BLaER1 treated with 17β-estradiol and CSF1 and Interleukin-3, amounts not matched to agents 10 nM and 100 nM (cell line): ENCODE measurements around the gene WBP2NL.

ENCODE experiments used
- H3K27ac ChIP-seq, 11 experiments: shearing (Covaris generic); formaldehyde crosslinking; 2 replicates each; pipeline ENCODE4 v1.8.1; 2022
- H3K27me3 ChIP-seq, 11 experiments: shearing (Covaris generic); formaldehyde crosslinking; 2 replicates each; pipeline ENCODE4 v1.8.1; 2022
- H3K36me3 ChIP-seq, 11 experiments: shearing (Covaris generic); formaldehyde crosslinking; 2 replicates each; pipeline ENCODE4 v1.8.1; 2022
- H3K4me1 ChIP-seq, 10 experiments: shearing (Covaris generic); formaldehyde crosslinking; 2 replicates each; pipeline ENCODE4 v1.8.1; 2022
- H3K4me2 ChIP-seq, 11 experiments: shearing (Covaris generic); formaldehyde crosslinking; 2 replicates each; pipeline ENCODE4 v1.8.1; 2022
- H3K4me3 ChIP-seq, 10 experiments: shearing (Covaris generic); formaldehyde crosslinking; 2 replicates each; pipeline ENCODE4 v1.8.1; 2022
- H3K9ac ChIP-seq, 11 experiments: shearing (Covaris generic); formaldehyde crosslinking; 2 replicates each; pipeline ENCODE4 v1.8.1; 2022
- H3K9me3 ChIP-seq, 11 experiments: shearing (Covaris generic); formaldehyde crosslinking; replicated peaks in 1 of 11; 2 replicates each; pipeline ENCODE4 v1.8.1; 2022
- H4K20me1 ChIP-seq, 11 experiments: shearing (Covaris generic); formaldehyde crosslinking; 2 replicates each; pipeline ENCODE4 v1.8.1; 2022
- Cebpa-rat ChIP-seq, 11 experiments: shearing (Covaris generic); IDR thresholded peaks; 2 replicates each; pipeline ENCODE4 v1.8.1; 2022

Gene WBP2NL

DNA sequence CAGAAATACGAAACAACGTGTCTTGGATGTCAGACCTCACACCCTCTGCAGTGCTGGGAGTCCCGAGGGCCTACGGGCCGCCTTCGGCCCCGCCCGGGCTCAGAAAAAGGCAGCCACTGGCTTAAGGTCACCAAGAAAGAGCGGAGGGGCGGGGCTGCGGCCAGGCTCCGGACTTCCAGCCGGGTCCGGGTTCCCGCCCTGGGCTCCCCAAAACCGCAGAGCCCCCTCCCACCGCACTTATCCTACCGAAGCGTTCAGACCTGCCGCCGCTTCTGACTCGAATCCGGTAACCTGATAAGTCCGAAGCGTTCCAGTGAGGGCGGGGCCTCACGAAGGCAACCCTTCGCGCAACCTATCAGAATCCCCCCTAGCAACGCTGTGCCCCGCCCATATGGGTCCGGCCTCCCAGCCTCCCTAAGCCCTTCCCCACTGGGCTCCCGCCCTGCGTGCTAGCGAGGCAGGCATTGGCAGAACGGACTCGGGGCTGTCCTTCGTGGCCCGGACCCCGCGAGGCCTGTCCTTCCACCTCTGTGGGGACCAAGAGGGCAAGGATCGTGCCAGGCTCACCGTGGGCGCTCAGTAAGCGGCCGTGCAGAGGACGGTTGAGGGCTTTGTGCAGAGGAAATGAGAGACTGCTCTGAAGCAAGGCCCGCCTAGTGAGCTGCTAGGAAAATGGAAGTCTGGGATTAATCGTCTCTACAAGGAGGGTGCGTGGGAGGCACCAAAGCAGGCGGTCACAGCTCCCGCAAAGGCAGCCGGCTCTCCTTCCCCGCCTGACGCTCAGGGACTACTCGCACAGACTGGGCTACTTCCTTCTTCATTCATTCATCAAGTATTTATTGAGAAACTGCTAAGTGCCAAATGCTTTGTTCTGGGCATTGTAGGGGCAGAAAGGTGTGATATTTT, 72.2 kb downstream of the WBP2NL start, which contains the start of gene NAGA:
Gene NAGA (minus strand): TSS at position 296 of the 906 bp plus-strand sequence. CDS start 515 bp downstream, outside the sequence.
- Histone ChIP-seq H3K9ac (peak within 1 kb of the TSS; percentile 72 to 85 (median 82)), H3K4me1 (peaks cover 46 to 69% (median 58%) of the 10 kb centered on the region in 10 experiments), H3K27ac (peak within 1 kb of the TSS; percentile 69 to 85 (median 79))

DNA sequence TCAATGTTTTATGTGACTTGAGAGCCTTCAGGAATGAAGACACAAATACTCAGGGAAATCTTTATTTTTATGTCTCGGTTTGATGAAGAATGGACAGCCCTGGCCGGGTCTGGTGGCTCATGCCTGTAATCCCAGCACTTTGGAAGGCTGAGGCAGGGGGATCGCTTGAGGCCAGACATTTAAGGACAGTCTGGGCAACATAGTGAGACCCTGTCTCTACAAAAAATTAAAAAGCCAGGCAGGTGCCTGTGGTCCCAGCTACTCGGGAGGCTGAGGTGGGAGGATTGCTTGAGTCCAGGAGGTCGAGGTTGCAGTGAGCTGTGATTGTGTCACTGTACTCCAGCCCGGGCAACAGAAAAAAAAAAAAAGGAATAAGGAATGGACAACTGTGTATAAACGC, 72.9 kb downstream of the WBP2NL start:
- Histone ChIP-seq H4K20me1 (peaks cover 0 to 20% (median 0%) of the 10 kb centered on the region in 11 experiments; a peak in 6 of 22 replicates), H3K4me2 (peak overlapping the region; percentile 85 to 96 (median 92)), H3K4me1 (peaks cover 52 to 73% (median 63%) of the 10 kb centered on the region in 10 experiments), H3K36me3 (peaks cover 10 to 34% (median 24%) of the 10 kb centered on the region in 11 experiments), H3K27me3 (peaks cover 0 to 20% (median 11%) of the 10 kb centered on the region in 11 experiments; a peak in 10 of 22 replicates), H3K27ac (peak overlapping the region; percentile 69 to 85 (median 79); a peak in 17 of 22 replicates), H3K9ac (peak overlapping the region; percentile 72 to 85 (median 82); a peak in 21 of 22 replicates), H3K9me3 (peaks cover 0 to 11% (median 0%) of the 10 kb centered on the region in 11 experiments; a peak in 6 of 22 replicates), H3K4me3 (peak overlapping the region; percentile 60 to 75 (median 69); a peak in 18 of 20 replicates)

More for the DNA sequence above, 72.2 kb downstream of the WBP2NL start, which contains the start of gene NAGA:
- Histone ChIP-seq H4K20me1 (peaks cover 0 to 26% (median 0%) of the 10 kb centered on the region in 11 experiments; a peak in 6 of 22 replicates), H3K27me3 (peaks cover 0 to 20% (median 11%) of the 10 kb centered on the region in 11 experiments; a peak in 10 of 22 replicates), H3K9me3 (peaks cover 0 to 10% (median 0%) of the 10 kb centered on the region in 11 experiments; a peak in 6 of 22 replicates), H3K4me2 (peak within 1 kb of the TSS; percentile 85 to 96 (median 92)), H3K4me3 (peak within 1 kb of the TSS; percentile 60 to 75 (median 69)), H3K36me3 (peaks cover 16 to 38% (median 30%) of the 10 kb centered on the region in 11 experiments)
- no peak for TF ChIP-seq Cebpa-rat (IDR thresholded peaks at IDR 0.05)

DNA sequence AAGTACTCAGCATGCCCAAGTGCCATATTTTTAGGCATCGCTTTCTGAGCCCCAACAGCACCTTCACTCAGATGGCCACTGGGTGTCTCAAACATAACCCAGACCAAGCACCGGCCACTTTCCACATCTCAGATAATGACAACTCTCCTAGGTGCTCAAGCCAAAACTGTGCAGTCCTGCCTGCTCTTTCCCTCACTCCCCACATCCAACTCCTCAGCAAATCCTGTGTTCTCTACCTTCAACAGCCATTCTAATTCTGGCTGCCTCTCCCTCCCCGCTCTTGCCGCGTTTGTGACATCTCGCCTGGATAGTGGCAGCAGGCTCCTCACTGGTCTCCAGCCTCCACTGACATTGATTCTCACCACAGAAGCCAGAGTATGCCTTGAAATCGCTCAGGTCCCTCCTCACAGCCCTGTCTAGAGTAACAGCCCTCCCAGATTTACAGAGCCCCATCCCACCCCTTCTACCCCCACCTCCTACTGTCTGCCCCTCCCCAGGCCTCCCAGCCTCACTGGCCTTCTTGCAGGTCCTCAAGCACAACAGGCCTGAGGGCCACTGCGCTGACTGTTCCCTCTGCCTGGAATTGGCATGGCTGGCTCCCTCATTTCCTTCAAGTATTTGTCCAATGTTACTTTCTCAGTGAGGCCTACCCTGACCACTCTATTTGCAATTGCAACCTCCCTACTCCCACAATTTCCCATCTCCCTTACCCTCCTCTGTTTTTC, 74.2 kb downstream of the WBP2NL start:
- H3K9ac ChIP-seq: peak overlapping the region in 1 of 11 experiments; percentile 90; a peak in 1 of 22 replicates
- H3K4me1 ChIP-seq: peaks cover 64 to 85% (median 74%) of the 10 kb centered on the region in 10 experiments
- no peak overlapping the region for H3K4me3 ChIP-seq
- peaks cover 0 to 21% (median 12%) of the 10 kb centered on the region in 11 experiments; a peak in 17 of 22 replicates for H3K36me3 ChIP-seq
- peaks cover 0 to 10% (median 0%) of the 10 kb centered on the region in 11 experiments; a peak in 5 of 22 replicates for H4K20me1 ChIP-seq
- H3K27me3 ChIP-seq: peaks cover 0 to 20% (median 11%) of the 10 kb centered on the region in 11 experiments; a peak in 10 of 22 replicates
- TF ChIP-seq Cebpa-rat (IDR thresholded peaks at IDR 0.05): no peak
- H3K27ac ChIP-seq: no peak overlapping the region
- peaks cover 0 to 11% (median 0%) of the 10 kb centered on the region in 11 experiments; a peak in 6 of 22 replicates for H3K9me3 ChIP-seq
- H3K4me2 ChIP-seq: peak overlapping the region in 10 of 11 experiments; percentile 15 to 93 (median 86); a peak in 17 of 22 replicates

DNA sequence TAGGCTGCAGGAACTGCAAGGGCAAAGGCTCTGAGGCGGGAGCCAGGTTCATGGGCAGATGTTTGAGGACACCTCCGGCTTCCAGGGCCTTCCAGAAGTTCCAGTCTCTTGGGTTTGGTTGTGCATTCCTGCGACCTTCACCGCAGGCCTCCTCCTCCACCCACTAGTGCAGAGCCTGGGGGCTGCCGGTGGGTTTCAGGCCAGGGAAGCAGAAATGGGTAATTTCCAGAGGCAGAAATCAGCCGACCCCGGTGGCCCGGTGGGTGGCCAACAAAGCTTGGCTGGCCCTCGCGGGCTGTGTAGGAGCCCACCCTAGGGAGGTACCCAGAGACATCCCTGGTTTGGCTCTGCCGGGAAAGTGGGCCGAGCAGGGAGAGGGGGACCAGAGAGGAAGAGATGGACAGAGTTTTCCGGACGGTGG, 75.0 kb downstream of the WBP2NL start:
- Histone ChIP-seq H3K4me1 (peaks cover 73 to 85% (median 78%) of the 10 kb centered on the region in 10 experiments), H3K4me3 (peak overlapping the region; percentile 56 to 75 (median 64); a peak in 19 of 20 replicates), H3K9me3 (peaks cover 0 to 11% (median 0%) of the 10 kb centered on the region in 11 experiments; a peak in 6 of 22 replicates), H3K4me2 (peak overlapping the region; percentile 75 to 93 (median 86)), H3K9ac (peak overlapping the region; percentile 82 to 94 (median 90)), H4K20me1 (peaks cover 0 to 2% (median 0%) of the 10 kb centered on the region in 11 experiments; a peak in 1 of 22 replicates), H3K27me3 (peaks cover 0 to 20% (median 11%) of the 10 kb centered on the region in 11 experiments; a peak in 10 of 22 replicates), H3K27ac (peak overlapping the region; percentile 86 to 95 (median 88)), H3K36me3 (peaks cover 0 to 13% (median 3%) of the 10 kb centered on the region in 11 experiments; a peak in 9 of 22 replicates)
- no peak for TF ChIP-seq Cebpa-rat (IDR thresholded peaks at IDR 0.05)

DNA sequence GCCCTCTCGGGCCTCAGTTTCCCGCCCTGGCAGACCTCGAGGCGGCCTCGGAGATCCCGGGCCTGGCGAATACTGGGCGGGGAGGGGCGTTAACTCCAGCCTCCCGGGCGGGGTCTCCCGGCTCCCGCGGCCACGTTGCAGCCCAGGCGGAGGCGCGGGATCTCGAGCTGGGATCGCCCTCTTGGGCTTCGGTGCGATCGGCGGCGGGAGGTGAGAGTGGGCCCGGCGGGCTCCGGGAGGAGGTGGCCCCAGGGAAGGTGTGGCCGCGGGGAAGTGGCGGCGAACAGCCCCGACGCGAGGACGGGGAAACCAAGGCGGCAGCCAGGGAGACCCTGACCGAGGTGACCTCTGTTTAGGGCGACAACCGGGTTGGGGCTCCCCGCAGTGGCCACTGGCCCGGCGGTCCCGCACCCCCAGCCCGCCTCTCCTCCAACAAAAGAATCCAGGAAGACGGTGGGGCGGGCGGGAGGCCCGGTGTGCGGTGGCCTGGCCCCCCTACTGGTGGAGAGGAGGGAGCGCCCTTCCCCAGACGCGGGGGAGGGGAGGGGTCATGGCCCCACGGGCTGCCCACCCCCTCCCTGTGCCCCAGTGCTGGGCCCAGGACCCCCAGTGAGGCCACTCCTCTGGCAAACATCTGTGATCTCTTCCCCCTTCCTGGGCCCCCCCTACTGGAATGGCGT, 75.7 kb downstream of the WBP2NL start, which contains the start of gene PHETA2:
Gene PHETA2 (plus strand): TSS at position 117 of the 680 bp plus-strand sequence. CDS start 3,046 bp downstream, outside the sequence.
- Histone ChIP-seq H3K27ac (peak within 1 kb of the TSS; percentile 86 to 95 (median 88)), H3K4me1 (peaks cover 74 to 86% (median 80%) of the 10 kb centered on the region in 10 experiments), H3K4me2 (peak within 1 kb of the TSS; percentile 75 to 93 (median 86)), H3K36me3 (peaks cover 0 to 8% (median 0%) of the 10 kb centered on the region in 11 experiments; a peak in 2 of 22 replicates), H3K9me3 (peaks cover 0 to 11% (median 0%) of the 10 kb centered on the region in 11 experiments; a peak in 6 of 22 replicates), H4K20me1 (no peaks in the 10 kb centered on the region), H3K4me3 (peak within 1 kb of the TSS; percentile 56 to 75 (median 64)), H3K27me3 (peaks cover 0 to 20% (median 11%) of the 10 kb centered on the region in 11 experiments; a peak in 10 of 22 replicates), H3K9ac (peak within 1 kb of the TSS; percentile 82 to 94 (median 90))
- no peak for TF ChIP-seq Cebpa-rat (IDR thresholded peaks at IDR 0.05)

DNA sequence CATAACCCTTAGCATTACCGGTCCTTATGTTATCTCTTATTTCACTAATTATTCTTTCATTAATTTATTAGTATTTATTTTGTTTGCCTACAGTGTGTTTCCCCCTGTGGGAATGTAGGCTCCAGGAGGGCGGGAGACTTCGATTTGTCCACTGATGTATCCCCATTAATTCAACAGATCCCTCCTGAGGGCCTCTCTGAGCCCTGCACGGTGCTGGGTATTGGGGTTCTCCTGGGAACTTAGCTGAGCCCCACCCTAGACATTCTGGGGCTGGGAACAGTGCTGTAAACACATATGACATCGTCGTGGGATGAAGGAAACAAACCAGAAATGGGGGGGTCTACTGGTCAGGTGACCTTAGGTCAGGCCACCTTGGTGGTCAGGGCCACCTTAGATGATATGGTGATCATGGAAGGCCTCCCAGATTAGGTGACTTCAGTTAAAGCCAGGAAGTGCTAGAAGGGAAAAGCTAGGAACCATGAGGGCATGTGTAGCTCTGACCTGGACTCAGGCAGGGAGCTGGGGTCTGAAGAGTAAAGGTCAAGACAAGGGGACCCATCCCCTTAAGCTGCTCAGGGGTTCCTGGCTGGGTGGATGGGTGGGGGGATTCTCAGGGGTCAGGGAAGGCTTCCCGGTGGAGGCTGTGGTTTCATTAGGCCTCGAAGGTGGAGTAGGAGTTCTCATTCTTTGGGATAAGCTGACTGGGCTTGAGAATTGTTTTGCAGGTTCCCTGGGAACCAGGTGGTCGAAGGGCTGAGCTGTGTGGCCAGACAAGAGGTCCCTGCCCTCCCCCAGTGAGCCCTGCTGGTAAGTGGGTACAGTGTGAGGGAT, 76.5 kb downstream of the WBP2NL start:
- H3K9ac ChIP-seq: peak overlapping the region; percentile 82 to 94 (median 90)
- H3K27me3 ChIP-seq: peaks cover 0 to 20% (median 11%) of the 10 kb centered on the region in 11 experiments; a peak in 10 of 22 replicates
- no peaks in the 10 kb centered on the region for H4K20me1 ChIP-seq
- peaks cover 0 to 8% (median 0%) of the 10 kb centered on the region in 11 experiments; a peak in 2 of 22 replicates for H3K36me3 ChIP-seq
- peaks cover 67 to 80% (median 73%) of the 10 kb centered on the region in 10 experiments for H3K4me1 ChIP-seq
- H3K4me3 ChIP-seq: peak overlapping the region; percentile 56 to 75 (median 64)
- peak overlapping the region; percentile 75 to 93 (median 86) for H3K4me2 ChIP-seq
- TF ChIP-seq Cebpa-rat (IDR thresholded peaks at IDR 0.05): no peak
- H3K9me3 ChIP-seq: peaks cover 0 to 11% (median 0%) of the 10 kb centered on the region in 11 experiments; a peak in 6 of 22 replicates
- H3K27ac ChIP-seq: peak overlapping the region; percentile 86 to 95 (median 88)
